Ovary (tissue), 3 donors: Measurements from ENCODE around the gene MRPS14.
"Not testable (repeated sequence)": the region's sequence is repeated elsewhere in the genome, so short reads cannot be mapped to it uniquely, and the experiment has no call there.

Experiments
- CTCF ChIP-seq, 3 donors: fragments of 450-650 bp in 2 of 3; fragments of 200-600 bp in 1 of 3; IDR thresholded peaks; one replicate each; pipeline versions ENCODE4 v1.5.1 to v1.8.0; 2016 to 2022; ENCODE audit warnings: antibody characterized with exemption in 3 of 3, mild to moderate bottlenecking in 1 of 3
- POLR2A ChIP-seq: fragments of 450-650 bp; IDR thresholded peaks from one replicate; pipeline ENCODE4 v1.6.1; 2017; ENCODE audit warnings: antibody characterized with exemption, mild to moderate bottlenecking, moderate library complexity
- donor health status: DM: no; HTN: no; CAD: no.

GRCh38 chr1:175023922-175024242 is 657 bp upstream of the MRPS14 start:
- not testable (repeated sequence) for TF ChIP-seq CTCF (IDR thresholded peaks at IDR 0.05); POLR2A
